Lung (tissue), 12 donors: Measurements from ENCODE around the gene CDC42BPB. TPM values are rescaled to one million over a fixed set of nuclear protein-coding genes. Genes with fewer than 3 reads are reported as not detected.

Experiments
- ATAC-seq: fragments of 200-7000 bp; cut with Tn5 transposase; one replicate; pipeline ENCODE4 v1.9.1; 2020; ENCODE audit warnings: moderate number of reproducible peaks; ENCODE audit not compliant: insufficient read depth, low FRiP score
- DNase-seq, 3 donors: peaks; one replicate each; pipeline ENCODE4 v3.0.0-alpha.2; 2013 to 2017
- H3K27ac ChIP-seq, 2 donors: one replicate each; pipeline ENCODE4 v1.5.1; 2013; ENCODE audit warnings: mild to moderate bottlenecking in 2 of 2, moderate library complexity in 2 of 2, control low read depth in 1 of 2, inconsistent platforms in 1 of 2, low read depth in 1 of 2, low read length in 1 of 2
- H3K27me3 ChIP-seq, 3 donors: one replicate each; pipeline ENCODE4 v1.5.1; 2013; ENCODE audit warnings: low read length in 2 of 3; ENCODE audit not compliant: control insufficient read depth in 3 of 3, insufficient read depth in 3 of 3
- H3K36me3 ChIP-seq, 4 donors: one replicate each; pipeline ENCODE4 v1.5.1; 2013; ENCODE audit warnings: low read length in 4 of 4, mild to moderate bottlenecking in 1 of 4, moderate library complexity in 1 of 4; ENCODE audit not compliant: control insufficient read depth in 4 of 4, insufficient read depth in 4 of 4
- H3K4me1 ChIP-seq, 5 donors: one replicate each; pipeline ENCODE4 v1.5.1; 2013; ENCODE audit warnings: low read length in 5 of 5, mild to moderate bottlenecking in 2 of 5, moderate library complexity in 1 of 5; ENCODE audit not compliant: control insufficient read depth in 5 of 5, insufficient read depth in 5 of 5
- H3K4me3 ChIP-seq: one replicate; pipeline ENCODE4 v1.5.1; 2013; ENCODE audit warnings: mild to moderate bottlenecking, control low read depth, moderate library complexity
- H3K9ac ChIP-seq, 2 donors: one replicate each; pipeline ENCODE4 v1.5.1; 2013; ENCODE audit warnings: low read length in 2 of 2, control low read depth in 1 of 2; ENCODE audit not compliant: insufficient read depth in 1 of 2
- H3K9me3 ChIP-seq, 4 donors: one replicate each; pipeline ENCODE4 v1.5.1; 2013; ENCODE audit warnings: low read length in 3 of 4, mild to moderate bottlenecking in 1 of 4, moderate library complexity in 1 of 4; ENCODE audit not compliant: control insufficient read depth in 4 of 4, insufficient read depth in 3 of 4
- CTCF ChIP-seq: IDR thresholded peaks from 2 replicates; pipeline ENCODE4 v1.5.1; 2012; ENCODE audit warnings: mild to moderate bottlenecking; ENCODE audit errors: control extremely low read depth, extremely low read depth
- WGBS, 2 donors: extraction: QIAGEN DNeasy Blood & Tissue Kit; methylation state at CpG; one replicate each; pipeline ENCODE4 v1.1.7; 2013; 5-methylcytosine and 5-hydroxymethylcytosine counted together
- polyA plus RNA-seq, 2 donors: library from polyadenylated mRNA; stranded (reverse); fragments of 200-250 nt; gene quantifications; one replicate each; pipeline ENCODE4 v1.2.1, GENCODE V29; 2013
- total RNA-seq, 2 donors: library from RNA; depleted of rRNA in 1 of 2; stranded (reverse); fragments of >200 nt in 1 of 2; gene quantifications; one replicate each; pipeline ENCODE4 v1.2.1, GENCODE V29; 2014 to 2021
- donor health status: control.
- donor health status: control.
- donor health status: Bipolar disorder and iron deficiency.
- donor health status: healthy.
- donor health status: DM: yes; HTN: yes; CAD: no.

The CDC42BPB gene
- total and polyA plus RNA-seq, 4 donors: 39.3 to 97.9 (median 66.6) TPM

- no peak for ATAC-seq
- Histone ChIP-seq H3K36me3 (peaks cover 0 to 38% (median 6%) of the 10 kb centered on the region in 4 donors), H3K9ac (no peak overlapping the region), H3K4me3 (no peak overlapping the region), H3K4me1 (no peaks in the 10 kb centered on the region), H3K27ac (no peak overlapping the region), H3K27me3 (no peaks in the 10 kb centered on the region), H3K9me3 (no peaks in the 10 kb centered on the region)
- no peak for TF ChIP-seq CTCF
- no peak for DNase-seq
- 97 to 98% methylated on average over 33 of the region's 33 CpGs for WGBS, 2 donors
Observed at GRCh38 chr14:102907303-102907844, 150.0 kb downstream of the CDC42BPB start.

- H3K4me1 ChIP-seq: no peaks in the 10 kb centered on the region
- H3K4me3 ChIP-seq: no peak overlapping the region
- peaks cover 0 to 34% (median 6%) of the 10 kb centered on the region in 4 donors for H3K36me3 ChIP-seq
- H3K9ac ChIP-seq: no peak overlapping the region
- TF ChIP-seq CTCF: no peak
- WGBS, 2 donors: 98% methylated on average over 25 to 30 of the region's 30 CpGs
- H3K27ac ChIP-seq: no peak overlapping the region
- ATAC-seq (no peak), DNase-seq (no peak)
- no peaks in the 10 kb centered on the region for H3K27me3 ChIP-seq
- H3K9me3 ChIP-seq: no peaks in the 10 kb centered on the region
Observed at GRCh38 chr14:102906616-102907302, 150.6 kb downstream of the CDC42BPB start.

GRCh38 chr14:102905116-102906108 is 151.9 kb downstream of the CDC42BPB start:
- no peak overlapping the region for H3K27ac ChIP-seq
- H3K9me3 ChIP-seq: no peaks in the 10 kb centered on the region
- H3K9ac ChIP-seq: no peak overlapping the region
- H3K4me1 ChIP-seq: peaks cover 0 to 9% (median 0%) of the 10 kb centered on the region in 5 donors
- no peak for ATAC-seq
- WGBS, 2 donors: 96 to 97% methylated on average over 38 of the region's 38 CpGs
- peaks cover 0 to 31% (median 6%) of the 10 kb centered on the region in 4 donors for H3K36me3 ChIP-seq
- TF ChIP-seq CTCF: no peak
- no peaks in the 10 kb centered on the region for H3K27me3 ChIP-seq
- H3K4me3 ChIP-seq: no peak overlapping the region
- DNase-seq: peak in 1 of 3 donors; percentile 6
